ENCODE data around the gene SEPTIN11. TPM values are rescaled to one million over a fixed set of nuclear protein-coding genes. Genes with fewer than 3 reads are reported as not detected.

The SEPTIN11 gene
- 10 to 100 TPM; 21.4 to 23.3 TPM for total RNA-seq

DNA sequence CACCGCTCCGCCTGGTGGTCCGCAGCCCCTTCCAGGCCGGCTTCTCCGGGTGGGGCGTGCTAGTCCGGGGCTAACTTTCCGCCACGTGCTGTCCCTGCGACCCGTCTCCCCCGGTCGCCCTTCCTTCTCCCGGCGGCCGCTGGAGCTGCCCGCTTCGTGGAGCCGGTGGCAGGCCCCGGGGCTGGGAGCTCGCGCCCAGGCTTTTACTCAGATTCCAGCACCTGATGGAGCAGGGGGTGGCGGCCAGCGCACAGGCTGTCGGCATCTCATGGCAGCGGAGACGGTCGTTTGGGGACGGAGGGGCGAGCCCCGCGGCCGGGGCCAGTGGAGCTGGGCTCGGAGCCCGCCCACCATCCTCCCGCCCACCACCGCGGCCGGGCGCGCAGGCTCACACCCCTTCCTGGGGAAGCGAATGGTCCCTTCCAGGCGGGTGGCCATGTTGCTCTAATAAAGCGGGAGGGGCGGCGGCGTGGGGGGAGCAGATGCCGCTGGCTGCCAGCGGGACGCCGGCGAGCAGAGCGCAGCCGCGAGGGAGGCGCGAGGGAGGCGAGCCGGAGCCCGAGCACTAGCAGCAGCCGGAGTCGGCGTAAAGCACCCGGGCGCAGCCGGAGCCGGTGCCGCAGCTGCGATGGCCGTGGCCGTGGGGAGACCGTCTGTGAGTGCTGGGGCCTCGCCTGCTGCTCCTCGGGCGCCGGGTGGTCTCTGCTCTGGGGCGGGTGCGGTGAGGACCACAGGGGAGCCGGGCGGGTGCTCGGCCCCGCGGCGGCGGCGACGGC, at the start of gene SEPTIN11:
TSS of gene SEPTIN11 (plus strand) at position 477 of the 776 bp plus-strand sequence. CDS start at position 629, 152 bp downstream.
- peaks cover 18% of the 10 kb centered on the region for H3K4me1 Mint-ChIP-seq
- H3K27ac Mint-ChIP-seq: peak within 1 kb of the TSS; percentile 48
- peaks cover 2% of the 10 kb centered on the region for H3K36me3 Mint-ChIP-seq (ENCODE audit: low read depth)
- H3K9me3 Mint-ChIP-seq: no peaks in the 10 kb centered on the region
- ChIA-PET POLR2A (interaction anchor here (1.0 to 1.6 kb wide), 3 partner anchors 33 to 83 kb away, joined by 3 to 5 read pairs (median 4); no protein-coding TSS in a partner anchor), CTCF (interaction anchor here (0.5 to 0.6 kb wide), 2 partner anchors 82 to 913 kb away, joined by 3 to 4 read pairs; no protein-coding TSS in a partner anchor)
- H3K27me3 Mint-ChIP-seq: peaks cover 35% of the 10 kb centered on the region
- H3K4me3 Mint-ChIP-seq: peak within 1 kb of the TSS; percentile 77
- peak; percentile 77 for DNase-seq

DNA sequence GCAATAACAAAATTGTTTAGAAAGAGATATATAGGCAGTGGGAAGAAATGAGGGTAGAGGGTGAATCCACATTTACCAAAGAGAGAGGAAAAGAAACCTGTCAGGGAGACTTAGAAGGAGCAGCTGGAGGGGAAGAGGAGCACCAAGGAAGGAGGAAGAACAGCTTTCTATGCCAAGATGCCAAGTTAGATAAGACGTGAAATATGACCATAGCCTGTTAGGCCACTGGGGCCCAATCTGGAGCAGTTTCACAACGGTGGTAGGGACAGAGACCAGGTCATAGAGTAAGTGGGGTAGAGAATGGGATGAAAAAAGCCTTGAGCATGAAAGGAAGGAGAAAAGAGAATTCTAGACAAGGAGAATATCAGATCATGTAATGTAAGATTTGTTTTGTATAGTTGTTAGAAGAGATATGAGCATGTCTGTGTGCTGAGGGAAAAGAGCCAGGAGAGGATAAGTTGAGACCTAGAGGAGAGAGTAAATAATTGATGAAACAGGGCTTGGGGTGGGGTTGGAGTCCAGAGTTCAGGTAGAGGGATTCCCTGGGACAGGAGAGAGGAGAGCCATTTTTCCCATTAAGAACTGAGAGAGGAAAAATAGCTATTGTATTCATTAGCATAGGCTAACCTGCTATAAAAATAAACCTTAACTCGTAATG, 47.2 kb upstream of the SEPTIN11 start:
- Mint-ChIP-seq H3K9me3 (peaks cover 2% of the 10 kb centered on the region), H3K27me3 (peaks cover 26% of the 10 kb centered on the region), H3K4me1 (peaks cover 11% of the 10 kb centered on the region), H3K27ac (no peak overlapping the region), H3K4me3 (no peak overlapping the region), H3K36me3 (ENCODE audit: low read depth) (no peaks in the 10 kb centered on the region)
- DNase-seq: no peak
- ChIA-PET CTCF (no interaction called here), POLR2A (no interaction called here)

DNA sequence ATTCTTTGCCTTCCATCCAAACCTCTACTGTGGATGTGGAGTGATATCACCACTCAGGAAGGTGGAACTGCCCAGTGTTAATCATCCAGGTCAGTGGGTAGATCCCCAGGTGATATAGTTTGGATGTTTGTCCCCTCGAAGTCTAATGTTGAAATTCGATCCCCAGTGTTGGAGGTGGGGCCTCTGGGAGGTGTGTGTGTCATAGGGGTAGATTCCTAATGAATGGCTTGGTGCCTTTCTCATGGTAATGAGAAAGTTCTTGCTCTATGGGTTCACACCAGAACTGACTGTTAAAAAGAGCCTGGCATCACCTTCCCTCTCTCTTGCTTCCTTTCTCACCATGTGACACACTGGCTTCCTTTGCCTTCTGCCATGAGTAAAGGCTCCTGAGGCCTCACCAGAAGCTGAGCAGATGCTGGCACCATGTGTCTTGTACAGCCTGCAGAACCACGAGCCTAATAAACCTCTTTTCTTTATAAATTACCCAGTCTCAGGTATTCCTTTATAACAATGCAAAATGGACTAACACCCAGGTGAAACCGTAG, 44.8 kb upstream of the SEPTIN11 start:
- no peak for DNase-seq
- ChIA-PET CTCF (no interaction called here), POLR2A (no interaction called here)
- H3K9me3 Mint-ChIP-seq: peaks cover 2% of the 10 kb centered on the region
- H3K27me3 Mint-ChIP-seq: peaks cover 17% of the 10 kb centered on the region
- no peak overlapping the region for H3K4me3 Mint-ChIP-seq
- H3K4me1 Mint-ChIP-seq: no peaks in the 10 kb centered on the region
- H3K27ac Mint-ChIP-seq: no peak overlapping the region
- H3K36me3 Mint-ChIP-seq (ENCODE audit: low read depth): no peaks in the 10 kb centered on the region

DNA sequence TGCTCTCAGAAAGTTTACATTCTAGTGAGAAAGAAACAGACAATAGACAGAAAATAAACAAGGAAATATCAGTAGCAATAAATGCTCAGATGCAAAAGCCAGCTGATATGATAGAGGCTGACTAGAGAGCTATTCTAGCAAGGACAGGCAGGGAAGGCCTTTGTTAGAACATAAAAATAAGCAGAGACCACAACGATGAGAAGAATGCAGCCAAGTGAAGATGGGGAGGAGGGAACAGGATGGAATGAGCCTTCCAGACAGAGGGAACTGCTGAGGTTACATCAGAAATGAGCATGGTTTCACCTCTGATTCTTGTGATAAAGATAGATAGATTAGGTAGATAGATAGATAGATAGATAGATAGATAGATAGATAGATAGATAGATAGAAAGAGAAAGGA, 44.0 kb upstream of the SEPTIN11 start:
- Mint-ChIP-seq H3K36me3 (ENCODE audit: low read depth) (no peaks in the 10 kb centered on the region), H3K27ac (no peak overlapping the region), H3K4me1 (no peaks in the 10 kb centered on the region), H3K9me3 (peaks cover 2% of the 10 kb centered on the region), H3K4me3 (no peak overlapping the region), H3K27me3 (peaks cover 14% of the 10 kb centered on the region)
- CTCF ChIA-PET: no interaction called here
- POLR2A ChIA-PET: no interaction called here
- no peak for DNase-seq

GRCh38 chr4:76909711-76910110, 39.8 kb upstream of the SEPTIN11 start:
- H3K9me3 Mint-ChIP-seq: peaks cover 2% of the 10 kb centered on the region
- H3K4me3 Mint-ChIP-seq: no peak overlapping the region
- DNase-seq: no peak
- ChIA-PET CTCF (no interaction called here), POLR2A (no interaction called here)
- peaks cover 24% of the 10 kb centered on the region for H3K27me3 Mint-ChIP-seq
- H3K27ac Mint-ChIP-seq: no peak overlapping the region
- H3K36me3 Mint-ChIP-seq (ENCODE audit: low read depth): no peaks in the 10 kb centered on the region
- no peaks in the 10 kb centered on the region for H3K4me1 Mint-ChIP-seq

DNA sequence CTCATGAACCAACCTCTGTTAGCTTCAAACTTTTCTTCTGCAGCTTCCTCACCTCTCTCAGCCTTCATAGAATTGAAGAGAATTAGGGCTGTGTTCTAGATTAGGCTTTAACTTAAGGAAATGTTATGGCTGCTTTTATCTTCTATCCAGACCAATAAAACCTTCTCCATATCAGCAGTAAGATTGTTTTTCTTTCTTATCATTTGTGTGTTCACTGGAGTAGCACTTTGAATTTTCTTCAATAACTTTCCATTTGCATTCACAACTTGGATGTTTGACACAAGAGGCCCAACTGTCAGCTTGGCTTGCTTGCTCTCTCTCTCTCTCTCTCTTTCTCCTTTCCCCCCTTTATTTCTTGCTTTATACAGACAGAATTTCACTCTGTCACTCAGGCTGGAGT, 28.8 kb upstream of the SEPTIN11 start:
- Mint-ChIP-seq H3K27me3 (peaks cover 1% of the 10 kb centered on the region), H3K27ac (no peak overlapping the region), H3K4me3 (no peak overlapping the region), H3K9me3 (no peaks in the 10 kb centered on the region), H3K36me3 (ENCODE audit: low read depth) (no peaks in the 10 kb centered on the region), H3K4me1 (no peaks in the 10 kb centered on the region)
- POLR2A ChIA-PET: no interaction called here
- DNase-seq: no peak
- CTCF ChIA-PET: interaction anchor here (0.6 to 0.9 kb wide), 2 partner anchors 124 to 151 kb away, joined by 3 to 4 read pairs; no protein-coding TSS in a partner anchor

GRCh38 chr4:76923619-76924357, 25.8 kb upstream of the SEPTIN11 start:
- Mint-ChIP-seq H3K9me3 (no peaks in the 10 kb centered on the region), H3K4me1 (no peaks in the 10 kb centered on the region), H3K27ac (no peak overlapping the region), H3K4me3 (no peak overlapping the region), H3K36me3 (ENCODE audit: low read depth) (no peaks in the 10 kb centered on the region), H3K27me3 (peaks cover 3% of the 10 kb centered on the region)
- ChIA-PET CTCF (interaction anchor here (0.6 kb wide), 1 partner anchor 148 kb away, joined by 3 read pairs; no protein-coding TSS in a partner anchor), POLR2A (no interaction called here)
- no peak for DNase-seq

DNA sequence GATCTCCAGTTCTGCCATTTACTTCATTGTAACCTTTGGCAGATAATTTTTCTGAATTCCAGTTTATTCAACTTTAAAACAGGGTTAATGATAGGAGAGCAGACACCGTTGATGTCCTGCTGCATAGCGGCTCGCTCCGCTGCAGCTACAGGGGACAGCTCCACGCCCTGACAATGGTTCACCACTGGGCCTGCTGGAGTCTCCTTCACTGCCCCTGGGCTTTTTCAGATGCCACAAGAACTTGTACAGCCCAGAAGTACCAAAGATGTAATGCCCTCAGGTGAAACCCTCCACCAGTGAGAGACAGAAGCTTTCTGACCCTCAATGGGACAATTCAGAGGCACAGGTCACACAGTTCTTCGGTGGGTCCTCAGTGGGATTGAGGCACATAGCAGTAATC, 22.7 kb upstream of the SEPTIN11 start:
- POLR2A ChIA-PET: no interaction called here
- Mint-ChIP-seq H3K36me3 (ENCODE audit: low read depth) (no peaks in the 10 kb centered on the region), H3K9me3 (no peaks in the 10 kb centered on the region), H3K27me3 (peaks cover 6% of the 10 kb centered on the region), H3K4me1 (no peaks in the 10 kb centered on the region), H3K27ac (no peak overlapping the region), H3K4me3 (no peak overlapping the region)
- no peak for DNase-seq
- CTCF ChIA-PET: no interaction called here

GRCh38 chr4:76930685-76931084, 18.9 kb upstream of the SEPTIN11 start:
- Mint-ChIP-seq H3K9me3 (no peaks in the 10 kb centered on the region), H3K4me3 (no peak overlapping the region), H3K36me3 (ENCODE audit: low read depth) (no peaks in the 10 kb centered on the region), H3K27ac (no peak overlapping the region), H3K27me3 (peaks cover 6% of the 10 kb centered on the region), H3K4me1 (no peaks in the 10 kb centered on the region)
- ChIA-PET CTCF (no interaction called here), POLR2A (no interaction called here)
- no peak for DNase-seq

- H3K27ac Mint-ChIP-seq: no peak overlapping the region
- H3K36me3 Mint-ChIP-seq (ENCODE audit: low read depth): no peaks in the 10 kb centered on the region
- H3K27me3 Mint-ChIP-seq: peaks cover 6% of the 10 kb centered on the region
- no peaks in the 10 kb centered on the region for H3K9me3 Mint-ChIP-seq
- ChIA-PET POLR2A (no interaction called here), CTCF (no interaction called here)
- no peak for DNase-seq
- H3K4me1 Mint-ChIP-seq: no peaks in the 10 kb centered on the region
- no peak overlapping the region for H3K4me3 Mint-ChIP-seq
Measured at GRCh38 chr4:76931087-76931486, 18.5 kb upstream of the SEPTIN11 start.

GRCh38 chr4:76931576-76932276, 17.8 kb upstream of the SEPTIN11 start:
- ChIA-PET POLR2A (no interaction called here), CTCF (no interaction called here)
- no peaks in the 10 kb centered on the region for H3K36me3 Mint-ChIP-seq (ENCODE audit: low read depth)

DNA sequence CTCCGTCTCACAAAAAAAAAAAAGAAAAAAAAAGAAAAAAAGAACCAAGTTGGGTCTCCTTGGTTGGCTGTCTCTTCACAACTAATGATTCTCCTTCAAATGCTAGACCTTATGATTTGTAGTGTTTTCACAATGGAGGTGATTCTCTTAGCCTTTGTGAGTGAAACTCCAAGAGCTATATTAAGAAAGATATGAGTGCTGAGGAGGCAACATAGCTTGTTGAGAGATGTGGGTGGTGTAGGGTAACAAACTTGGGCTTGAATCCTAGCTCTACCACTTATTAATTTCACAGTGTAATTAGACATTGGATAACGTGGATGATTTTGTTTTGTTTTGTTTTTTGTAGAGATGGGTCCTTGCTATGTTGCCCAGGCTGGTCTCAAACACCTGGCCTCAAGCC, 10.4 kb upstream of the SEPTIN11 start:
- peaks cover 18% of the 10 kb centered on the region for H3K27me3 Mint-ChIP-seq
- DNase-seq: no peak
- H3K4me3 Mint-ChIP-seq: no peak overlapping the region
- POLR2A ChIA-PET: no interaction called here
- CTCF ChIA-PET: no interaction called here
- H3K27ac Mint-ChIP-seq: no peak overlapping the region
- H3K36me3 Mint-ChIP-seq (ENCODE audit: low read depth): no peaks in the 10 kb centered on the region
- peaks cover 8% of the 10 kb centered on the region for H3K4me1 Mint-ChIP-seq
- no peaks in the 10 kb centered on the region for H3K9me3 Mint-ChIP-seq

More at GRCh38 chr4:76931576-76932276, 17.8 kb upstream of the SEPTIN11 start:
- no peaks in the 10 kb centered on the region for H3K9me3 Mint-ChIP-seq
- H3K4me1 Mint-ChIP-seq: peaks cover 3% of the 10 kb centered on the region
- DNase-seq: no peak
- no peak overlapping the region for H3K4me3 Mint-ChIP-seq
- peaks cover 4% of the 10 kb centered on the region for H3K27me3 Mint-ChIP-seq
- H3K27ac Mint-ChIP-seq: no peak overlapping the region

Measured in activated CD4-positive, alpha-beta memory T cell treated with anti-CD3 and anti-CD28 coated beads, Interleukin-2, amount 10 ng/mL, durations not matched to agents 7 days and 5 days (primary cell).